Fibroblast of mammary gland (primary cell): ENCODE measurements around the gene CDK5RAP2.

Experiments used
- DNase-seq: peaks from one replicate; pipeline ENCODE4 v3.0.0-alpha.2; 2010; ENCODE audit warnings: low read depth
- H3K4me3 ChIP-seq: 2 replicates; pipeline ENCODE4 v1.5.1; 2011; ENCODE audit warnings: low read depth, mild to moderate bottlenecking, low read length, moderate library complexity; ENCODE audit not compliant: control insufficient read depth
- TF ChIP-seq, protein P1 (sequence below): conservative IDR thresholded peaks from 2 replicates; pipeline ENCODE4 v1.5.1; 2011; ENCODE audit warnings: low read depth, low read length, inconsistent platforms; ENCODE audit not compliant: control insufficient read depth, insufficient read depth

CDK5RAP2 gene

GRCh38 chr9:120528829-120529228 is 51.1 kb downstream of the CDK5RAP2 start:
- no peak for DNase-seq
- TF ChIP-seq, protein P1, sequence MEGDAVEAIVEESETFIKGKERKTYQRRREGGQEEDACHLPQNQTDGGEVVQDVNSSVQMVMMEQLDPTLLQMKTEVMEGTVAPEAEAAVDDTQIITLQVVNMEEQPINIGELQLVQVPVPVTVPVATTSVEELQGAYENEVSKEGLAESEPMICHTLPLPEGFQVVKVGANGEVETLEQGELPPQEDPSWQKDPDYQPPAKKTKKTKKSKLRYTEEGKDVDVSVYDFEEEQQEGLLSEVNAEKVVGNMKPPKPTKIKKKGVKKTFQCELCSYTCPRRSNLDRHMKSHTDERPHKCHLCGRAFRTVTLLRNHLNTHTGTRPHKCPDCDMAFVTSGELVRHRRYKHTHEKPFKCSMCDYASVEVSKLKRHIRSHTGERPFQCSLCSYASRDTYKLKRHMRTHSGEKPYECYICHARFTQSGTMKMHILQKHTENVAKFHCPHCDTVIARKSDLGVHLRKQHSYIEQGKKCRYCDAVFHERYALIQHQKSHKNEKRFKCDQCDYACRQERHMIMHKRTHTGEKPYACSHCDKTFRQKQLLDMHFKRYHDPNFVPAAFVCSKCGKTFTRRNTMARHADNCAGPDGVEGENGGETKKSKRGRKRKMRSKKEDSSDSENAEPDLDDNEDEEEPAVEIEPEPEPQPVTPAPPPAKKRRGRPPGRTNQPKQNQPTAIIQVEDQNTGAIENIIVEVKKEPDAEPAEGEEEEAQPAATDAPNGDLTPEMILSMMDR: no peak
- H3K4me3 ChIP-seq: no peak overlapping the region

DNA sequence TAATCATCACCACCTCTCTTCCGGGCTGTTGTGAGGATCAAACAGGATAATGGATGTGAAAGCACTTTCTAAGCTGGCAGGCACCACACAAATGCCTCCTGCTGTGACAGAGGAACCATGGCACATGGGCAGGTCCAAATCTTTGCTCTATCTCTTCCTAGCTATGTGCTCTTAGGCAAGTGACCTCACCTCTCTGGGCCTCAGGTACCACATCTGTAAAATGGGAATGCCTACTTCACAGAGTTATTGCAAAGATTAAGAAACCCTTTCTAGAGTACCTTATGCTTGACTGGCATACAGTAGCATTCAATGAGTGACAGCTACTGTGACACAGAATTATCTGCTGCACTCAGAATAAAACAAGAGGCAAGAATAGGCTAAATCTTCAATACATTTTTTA is 51.6 kb downstream of the CDK5RAP2 start:
- H3K4me3 ChIP-seq: no peak overlapping the region
- TF ChIP-seq, protein P1: no peak

DNA sequence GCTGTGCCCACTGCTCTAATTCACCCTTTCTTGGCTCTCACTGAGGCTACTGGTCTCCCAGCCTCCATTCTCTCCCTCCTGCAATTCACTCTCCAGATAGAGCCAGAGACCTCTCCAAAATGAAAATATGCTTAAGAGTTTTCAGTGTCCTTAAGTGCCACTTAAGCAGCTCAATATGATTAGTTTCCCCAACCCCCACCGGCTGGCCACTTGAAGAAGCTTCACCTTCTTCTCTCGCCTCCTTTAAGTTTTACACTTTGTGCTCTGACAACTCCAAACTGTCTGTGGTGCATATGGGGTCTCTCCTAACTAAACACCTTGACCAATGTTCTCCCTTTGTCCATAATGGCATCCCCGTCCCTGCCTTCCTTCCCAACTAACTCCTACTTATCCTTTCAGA is 53.4 kb downstream of the CDK5RAP2 start:
- no peak for DNase-seq
- TF ChIP-seq, protein P1: no peak
- H3K4me3 ChIP-seq: no peak overlapping the region

More for the DNA sequence above, 51.6 kb downstream of the CDK5RAP2 start:
- DNase-seq: no peak

- TF ChIP-seq, protein P1: no peak
- DNase-seq: no peak
- H3K4me3 ChIP-seq: no peak overlapping the region
These were observed 55.1 kb downstream of the CDK5RAP2 start for GRCh38 chr9:120524863-120525262.

GRCh38 chr9:120524038-120524437 is 55.9 kb downstream of the CDK5RAP2 start:
- H3K4me3 ChIP-seq: no peak overlapping the region
- no peak for DNase-seq
- TF ChIP-seq, protein P1: no peak

GRCh38 chr9:120522558-120522957 is 57.4 kb downstream of the CDK5RAP2 start:
- DNase-seq: no peak
- TF ChIP-seq, protein P1: no peak
- H3K4me3 ChIP-seq: no peak overlapping the region

- no peak overlapping the region for H3K4me3 ChIP-seq
- DNase-seq: no peak
- TF ChIP-seq, protein P1: no peak
These were observed 57.9 kb downstream of the CDK5RAP2 start for GRCh38 chr9:120522032-120522431.
